Choroid plexus epithelial cell (primary cell): Measurements from ENCODE around the gene AKAP13.

ENCODE experiments used
- DNase-seq: peaks from one replicate; pipeline ENCODE4 v3.0.0-alpha.2; 2010; ENCODE audit warnings: low read depth
- H3K4me3 ChIP-seq: 2 replicates; pipeline ENCODE4 v1.5.1; 2011; ENCODE audit warnings: low read depth, mild to moderate bottlenecking, control low read depth, low read length, moderate library complexity
- CTCF ChIP-seq: conservative IDR thresholded peaks from 2 replicates; pipeline ENCODE4 v1.5.1; 2011; ENCODE audit warnings: low read depth, mild to moderate bottlenecking, control low read depth, inconsistent platforms, low read length, moderate library complexity

The AKAP13 gene

GRCh38 chr15:85760531-85761371 is 380.3 kb downstream of the AKAP13 start:
- peak; percentile 33 for TF ChIP-seq CTCF
- H3K4me3 ChIP-seq = no peak overlapping the region
- no peak for DNase-seq

GRCh38 chr15:85761635-85762034 is 381.2 kb downstream of the AKAP13 start:
- no peak overlapping the region for H3K4me3 ChIP-seq
- no peak for TF ChIP-seq CTCF
- peak; percentile 43 for DNase-seq

- no peak for DNase-seq
- no peak overlapping the region for H3K4me3 ChIP-seq
- no peak for TF ChIP-seq CTCF
These were observed 381.8 kb downstream of the AKAP13 start for GRCh38 chr15:85762039-85762755.

- DNase-seq = no peak
- no peak overlapping the region for H3K4me3 ChIP-seq
- no peak for TF ChIP-seq CTCF
These were observed 382.3 kb downstream of the AKAP13 start for GRCh38 chr15:85762756-85763127.

- H3K4me3 ChIP-seq = no peak overlapping the region
- DNase-seq = no peak
- TF ChIP-seq CTCF = no peak
These were observed 382.8 kb downstream of the AKAP13 start for GRCh38 chr15:85763157-85763556.

GRCh38 chr15:85763673-85764633 is 383.6 kb downstream of the AKAP13 start:
- H3K4me3 ChIP-seq = no peak overlapping the region
- no peak for TF ChIP-seq CTCF
- no peak for DNase-seq
